Measurements from ENCODE around the gene CCL11.

DNA sequence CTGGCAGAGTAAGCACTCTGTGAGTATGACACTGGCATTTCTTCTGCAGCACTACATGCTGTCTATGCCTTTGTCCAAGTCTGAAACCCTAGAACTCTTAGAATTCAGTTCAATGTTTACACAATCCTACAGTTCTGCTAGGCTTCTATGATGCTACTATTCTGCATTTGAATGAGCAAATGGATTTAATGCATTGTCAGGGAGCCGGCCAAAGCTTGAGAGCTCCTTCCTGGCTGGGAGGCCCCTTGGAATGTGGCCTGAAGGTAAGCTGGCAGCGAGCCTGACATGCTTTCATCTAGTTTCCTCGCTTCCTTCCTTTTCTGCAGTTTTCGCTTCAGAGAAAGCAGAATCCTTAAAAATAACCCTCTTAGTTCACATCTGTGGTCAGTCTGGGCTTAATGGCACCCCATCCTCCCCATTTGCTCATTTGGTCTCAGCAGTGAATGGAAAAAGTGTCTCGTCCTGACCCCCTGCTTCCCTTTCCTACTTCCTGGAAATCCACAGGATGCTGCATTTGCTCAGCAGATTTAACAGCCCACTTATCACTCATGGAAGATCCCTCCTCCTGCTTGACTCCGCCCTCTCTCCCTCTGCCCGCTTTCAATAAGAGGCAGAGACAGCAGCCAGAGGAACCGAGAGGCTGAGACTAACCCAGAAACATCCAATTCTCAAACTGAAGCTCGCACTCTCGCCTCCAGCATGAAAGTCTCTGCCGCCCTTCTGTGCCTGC lies 30.7 kb upstream of the CCL11 start, which contains the start of gene CCL2:
- TF ChIP-seq, protein P1, sequence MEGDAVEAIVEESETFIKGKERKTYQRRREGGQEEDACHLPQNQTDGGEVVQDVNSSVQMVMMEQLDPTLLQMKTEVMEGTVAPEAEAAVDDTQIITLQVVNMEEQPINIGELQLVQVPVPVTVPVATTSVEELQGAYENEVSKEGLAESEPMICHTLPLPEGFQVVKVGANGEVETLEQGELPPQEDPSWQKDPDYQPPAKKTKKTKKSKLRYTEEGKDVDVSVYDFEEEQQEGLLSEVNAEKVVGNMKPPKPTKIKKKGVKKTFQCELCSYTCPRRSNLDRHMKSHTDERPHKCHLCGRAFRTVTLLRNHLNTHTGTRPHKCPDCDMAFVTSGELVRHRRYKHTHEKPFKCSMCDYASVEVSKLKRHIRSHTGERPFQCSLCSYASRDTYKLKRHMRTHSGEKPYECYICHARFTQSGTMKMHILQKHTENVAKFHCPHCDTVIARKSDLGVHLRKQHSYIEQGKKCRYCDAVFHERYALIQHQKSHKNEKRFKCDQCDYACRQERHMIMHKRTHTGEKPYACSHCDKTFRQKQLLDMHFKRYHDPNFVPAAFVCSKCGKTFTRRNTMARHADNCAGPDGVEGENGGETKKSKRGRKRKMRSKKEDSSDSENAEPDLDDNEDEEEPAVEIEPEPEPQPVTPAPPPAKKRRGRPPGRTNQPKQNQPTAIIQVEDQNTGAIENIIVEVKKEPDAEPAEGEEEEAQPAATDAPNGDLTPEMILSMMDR (IDR thresholded peaks at IDR 0.05; ENCODE audit: low read length): no peak
- TF ChIP-seq EZH2 (optimal IDR thresholded peaks at IDR 0.05; ENCODE audit: low read depth, low read length): no peak

Measured in MM.1S (cell line).